ENCODE results near the gene AKNAD1. TPM values are rescaled to one million over a fixed set of nuclear protein-coding genes. Genes with fewer than 3 reads are reported as not detected.

Gene AKNAD1
- total and polyA plus RNA-seq, 2 of the 13 experiments (the other 11 are each of a cell fraction or from before 2014, with no cell fraction given), result not detected

DNA sequence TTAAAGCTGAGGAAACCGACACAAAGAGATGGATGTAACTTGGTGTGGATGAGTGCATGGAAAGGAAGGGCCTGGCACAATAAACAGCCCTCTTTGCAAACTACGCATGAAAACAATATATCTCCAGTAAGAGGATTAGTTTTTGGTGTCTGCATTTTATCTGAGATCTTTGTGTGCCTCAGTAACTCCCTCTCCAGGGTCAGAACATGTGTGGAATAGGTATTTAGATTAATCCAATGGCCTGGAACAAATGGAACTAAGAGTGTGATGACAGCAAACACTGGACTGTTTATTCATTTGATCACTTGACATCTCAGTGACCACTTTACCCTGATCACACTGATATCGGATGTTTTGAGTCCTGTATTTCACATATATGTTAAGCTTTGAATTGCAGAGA lies 45.3 kb downstream of the AKNAD1 start:
- ChIA-PET POLR2A (no interaction called here), CTCF (ENCODE audit: low intra/inter-chr PET ratio, low total read pairs) (no interaction called here)
- Histone ChIP-seq H3K9ac (ENCODE audit: insufficient read depth, low read depth, low read length) (no peak overlapping the region), H4K20me1 (ENCODE audit: insufficient read depth, low read length) (no peaks in the 10 kb centered on the region; the same call in 1 of the 2 replicates), H3K4me2 (ENCODE audit: low read depth, low read length) (no peak overlapping the region), H3K79me2 (ENCODE audit: insufficient read depth, low read length) (no peaks in the 10 kb centered on the region), H3K4me3 (replicated peaks in 1 of 3; ENCODE audit: insufficient read depth in 1 of 3, low read depth in 2 of 3, low read length in 3 of 3) (no peak overlapping the region), H3K9me3 (ENCODE audit: low read length) (no peaks in the 10 kb centered on the region), H3K36me3 (replicated peaks in 1 of 2; ENCODE audit: control insufficient read depth in 1 of 2, insufficient read depth in 2 of 2, low read length in 2 of 2) (peaks cover 0 to 8% of the 10 kb centered on the region in 2 experiments; a peak in 3 of 5 replicates), H2AFZ (ENCODE audit: low read length) (no peak overlapping the region), H3K4me1 (ENCODE audit: insufficient read depth, low read length) (peaks cover 7% of the 10 kb centered on the region), H3K27ac (ENCODE audit: extremely low read length, insufficient read depth, low read length) (no peak overlapping the region), H3K27me3 (ENCODE audit: control insufficient read depth in 1 of 2, insufficient read depth in 2 of 2, low read length in 2 of 2) (no peaks in the 10 kb centered on the region)
- FAIRE-seq (no peak), DNase-seq (ENCODE audit: low spot score) (no peak), ATAC-seq (no peak)
- TF ChIP-seq SALL2 (CRISPR knock-in tag; IDR thresholded peaks at IDR 0.05), result no peak
- no peak for TF ChIP-seq MXD4 (CRISPR knock-in tag; IDR thresholded peaks at IDR 0.05)
- 95% methylated on average over 3 of the region's 3 CpGs for WGBS (ENCODE audit: low lambda C conversion rate)
- intact Hi-C loops (cut with micrococcal nuclease; ENCODE audit: unreplicated experiment), result no loop called here
- no TSS peak for BruUV-seq (replicated peaks)
- in situ Hi-C loops (cut with HindIII; ENCODE audit: extremely low pct_ligation_motif_present, low pct_unique_long_range_greater_than_20kb), result no loop called here

DNA sequence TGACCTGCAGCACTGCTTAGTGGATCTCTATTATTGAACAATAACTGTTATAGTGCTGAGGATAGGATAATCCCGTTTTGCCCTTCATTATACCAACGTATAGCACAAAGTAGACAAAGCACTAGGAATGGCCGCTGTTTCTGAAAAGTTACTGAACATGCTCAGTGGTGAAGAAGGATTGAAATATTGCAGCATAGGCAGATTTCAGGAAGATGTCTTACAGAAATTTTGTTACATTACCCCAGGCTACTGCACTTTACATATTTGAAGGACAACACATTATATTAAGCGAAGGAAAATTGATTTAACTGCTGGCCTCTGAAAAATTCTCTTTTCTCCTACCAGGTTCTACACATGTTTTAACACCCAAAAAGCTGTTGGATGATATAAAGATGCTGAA lies 48.5 kb downstream of the AKNAD1 start:
- Histone ChIP-seq H3K4me1 (ENCODE audit: insufficient read depth, low read length) (peaks cover 16% of the 10 kb centered on the region), H3K27ac (ENCODE audit: extremely low read length, insufficient read depth, low read length) (no peak overlapping the region), H3K9me3 (ENCODE audit: low read length) (no peaks in the 10 kb centered on the region), H3K79me2 (ENCODE audit: insufficient read depth, low read length) (no peaks in the 10 kb centered on the region), H2AFZ (ENCODE audit: low read length) (no peak overlapping the region), H3K36me3 (replicated peaks in 1 of 2; ENCODE audit: control insufficient read depth in 1 of 2, insufficient read depth in 2 of 2, low read length in 2 of 2) (peaks cover 2 to 11% of the 10 kb centered on the region in 2 experiments; a peak in 4 of 5 replicates), H3K27me3 (ENCODE audit: control insufficient read depth in 1 of 2, insufficient read depth in 2 of 2, low read length in 2 of 2) (no peaks in the 10 kb centered on the region), H3K9ac (ENCODE audit: insufficient read depth, low read depth, low read length) (no peak overlapping the region), H3K4me2 (ENCODE audit: low read depth, low read length) (no peak overlapping the region), H3K4me3 (replicated peaks in 1 of 3; ENCODE audit: insufficient read depth in 1 of 3, low read depth in 2 of 3, low read length in 3 of 3) (no peak overlapping the region), H4K20me1 (ENCODE audit: insufficient read depth, low read length) (no peaks in the 10 kb centered on the region; the same call in 1 of the 2 replicates)
- ATAC-seq (no peak), DNase-seq (ENCODE audit: low spot score) (no peak), FAIRE-seq (no peak)
- CTCF ChIA-PET (ENCODE audit: low intra/inter-chr PET ratio, low total read pairs), result no interaction called here
- POLR2A ChIA-PET, result no interaction called here
- intact Hi-C loops (cut with micrococcal nuclease; ENCODE audit: unreplicated experiment), result no loop called here
- 93% methylated on average over 4 of the region's 4 CpGs for WGBS (ENCODE audit: low lambda C conversion rate)
- in situ Hi-C loops (cut with HindIII; ENCODE audit: extremely low pct_ligation_motif_present, low pct_unique_long_range_greater_than_20kb), result no loop called here
- no TSS peak for BruUV-seq (replicated peaks)
- no peak for TF ChIP-seq SPEN (CRISPR knock-in tag; IDR thresholded peaks at IDR 0.05; ENCODE audit: low read depth)
- TF ChIP-seq MAFF (IDR thresholded peaks at IDR 0.05; ENCODE audit: low read depth, low read length), result peak; percentile 37; the same call in 1 of the 2 replicates
- peak; percentile 41 to 52 for TF ChIP-seq MAFK (conservative IDR thresholded peaks at IDR 0.05 in 1 of 2, IDR thresholded peaks at IDR 0.05 in 1 of 2; ENCODE audit: low read length in 2 of 2)
